ENCODE measurements around the gene MAN2A2.

The MAN2A2 gene

GRCh38 chr15:90902040-90902839 is 862 bp upstream of the MAN2A2 start:
- TF ChIP-seq L3MBTL2 (conservative IDR thresholded peaks at IDR 0.05) (peak; percentile 62; the same call in 1 of the 2 replicates), FOXK2 (IDR thresholded peaks at IDR 0.05) (no peak), ARNT (IDR thresholded peaks at IDR 0.05) (no peak; the same call in 1 of the 2 replicates), SUZ12 (IDR thresholded peaks at IDR 0.05) (no peak), NFRKB (IDR thresholded peaks at IDR 0.05) (no peak), ELF4 (IDR thresholded peaks at IDR 0.05) (no peak)
- DNase-seq (ENCODE audit: extremely low spot score), result peak; percentile 96
- CTCF ChIA-PET, result interaction anchor here (0.6 to 5.5 kb wide), 8 partner anchors 13 to 493 kb away, joined by 3 to 57 read pairs (median 4); partner anchors contain the start of genes HDDC3 and UNC45A
- POLR2A ChIA-PET, result interaction anchor here (1.0 to 7.5 kb wide), 9 partner anchors 9 to 185 kb away, joined by 3 to 142 read pairs (median 10); partner anchors contain the start of genes BLM, HDDC3, RCCD1 and UNC45A

- CTCF ChIA-PET, result interaction anchor here (0.7 to 5.5 kb wide), 6 partner anchors 8 to 146 kb away, joined by 3 to 57 read pairs (median 4); partner anchors contain the start of genes HDDC3 and UNC45A
- peak; percentile 53 for DNase-seq (ENCODE audit: extremely low spot score)
These were observed 833 bp downstream of the MAN2A2 start for GRCh38 chr15:90903733-90904536.

GRCh38 chr15:90904746-90905145 is 1.6 kb downstream of the MAN2A2 start:
- DNase-seq (ENCODE audit: extremely low spot score), result no peak
- CTCF ChIA-PET, result interaction anchor here (0.7 to 5.5 kb wide), 4 partner anchors 9 to 28 kb away, joined by 3 to 57 read pairs (median 4); partner anchors contain the start of genes HDDC3 and UNC45A
- POLR2A ChIA-PET, result interaction anchor here (0.9 to 7.5 kb wide), 4 partner anchors 9 to 145 kb away, joined by 3 to 142 read pairs (median 10); partner anchors contain the start of genes HDDC3 and UNC45A
- TF ChIP-seq CTBP1 (IDR thresholded peaks at IDR 0.05; ENCODE audit: borderline replicate concordance) (no peak), PKNOX1 (IDR thresholded peaks at IDR 0.05) (no peak), ZNF384 (IDR thresholded peaks at IDR 0.05) (no peak), NFRKB (IDR thresholded peaks at IDR 0.05) (no peak), FOXK2 (IDR thresholded peaks at IDR 0.05) (no peak), ELF4 (IDR thresholded peaks at IDR 0.05) (no peak), FOXM1 (IDR thresholded peaks at IDR 0.05; ENCODE audit: borderline replicate concordance) (no peak), SUZ12 (IDR thresholded peaks at IDR 0.05) (no peak), HDGF (IDR thresholded peaks at IDR 0.05; ENCODE audit: borderline replicate concordance) (no peak), LEF1 (IDR thresholded peaks at IDR 0.05; ENCODE audit: borderline replicate concordance) (no peak), L3MBTL2 (conservative IDR thresholded peaks at IDR 0.05) (no peak)

More at GRCh38 chr15:90903733-90904536, 833 bp downstream of the MAN2A2 start:
- POLR2A ChIA-PET, result interaction anchor here (0.7 to 7.5 kb wide), 12 partner anchors 10 to 146 kb away, joined by 3 to 142 read pairs (median 4); partner anchors contain the start of genes HDDC3, RCCD1 and UNC45A
- TF ChIP-seq ARNT (IDR thresholded peaks at IDR 0.05), result no peak
- no peak for TF ChIP-seq TARDBP (IDR thresholded peaks at IDR 0.05)
- TF ChIP-seq L3MBTL2 (conservative IDR thresholded peaks at IDR 0.05), result no peak
- TF ChIP-seq BHLHE40 (IDR thresholded peaks at IDR 0.05; ENCODE audit: borderline replicate concordance), result no peak
- TF ChIP-seq SP1 (IDR thresholded peaks at IDR 0.05), result no peak
- no peak for TF ChIP-seq FOXK2 (IDR thresholded peaks at IDR 0.05)
- TF ChIP-seq PKNOX1 (IDR thresholded peaks at IDR 0.05), result no peak
- TF ChIP-seq ZNF384 (IDR thresholded peaks at IDR 0.05), result no peak
- TF ChIP-seq SUZ12 (IDR thresholded peaks at IDR 0.05), result no peak
- no peak for TF ChIP-seq LEF1 (IDR thresholded peaks at IDR 0.05; ENCODE audit: borderline replicate concordance)
- TF ChIP-seq FOXM1 (IDR thresholded peaks at IDR 0.05; ENCODE audit: borderline replicate concordance), result no peak
- no peak for TF ChIP-seq HDGF (IDR thresholded peaks at IDR 0.05; ENCODE audit: borderline replicate concordance)
- TF ChIP-seq CTBP1 (IDR thresholded peaks at IDR 0.05; ENCODE audit: borderline replicate concordance), result no peak
- TF ChIP-seq ELF4 (IDR thresholded peaks at IDR 0.05), result no peak
- no peak for TF ChIP-seq FOXA1 (IDR thresholded peaks at IDR 0.05)
- TF ChIP-seq NFRKB (IDR thresholded peaks at IDR 0.05), result no peak

- ChIA-PET POLR2A (interaction anchor here (0.9 to 7.5 kb wide), 4 partner anchors 10 to 144 kb away, joined by 3 to 142 read pairs (median 3); partner anchors contain the start of genes HDDC3 and UNC45A), CTCF (interaction anchor here (0.6 to 1.4 kb wide), 3 partner anchors 8 to 38 kb away, joined by 3 read pairs; no protein-coding TSS in a partner anchor)
- DNase-seq (ENCODE audit: extremely low spot score), result no peak
- no peak for TF ChIP-seq TARDBP (IDR thresholded peaks at IDR 0.05)
- TF ChIP-seq FOXK2 (IDR thresholded peaks at IDR 0.05), result no peak
- TF ChIP-seq BHLHE40 (IDR thresholded peaks at IDR 0.05; ENCODE audit: borderline replicate concordance), result no peak
- TF ChIP-seq FOXM1 (IDR thresholded peaks at IDR 0.05; ENCODE audit: borderline replicate concordance), result no peak
- TF ChIP-seq CTBP1 (IDR thresholded peaks at IDR 0.05; ENCODE audit: borderline replicate concordance), result no peak
- no peak for TF ChIP-seq ARNT (IDR thresholded peaks at IDR 0.05)
- no peak for TF ChIP-seq SP1 (IDR thresholded peaks at IDR 0.05)
- TF ChIP-seq NFRKB (IDR thresholded peaks at IDR 0.05), result no peak
- no peak for TF ChIP-seq L3MBTL2 (conservative IDR thresholded peaks at IDR 0.05)
- TF ChIP-seq HDGF (IDR thresholded peaks at IDR 0.05; ENCODE audit: borderline replicate concordance), result no peak
- no peak for TF ChIP-seq SUZ12 (IDR thresholded peaks at IDR 0.05)
- no peak for TF ChIP-seq ZNF384 (IDR thresholded peaks at IDR 0.05)
- TF ChIP-seq FOXA1 (IDR thresholded peaks at IDR 0.05), result no peak
- TF ChIP-seq LEF1 (IDR thresholded peaks at IDR 0.05; ENCODE audit: borderline replicate concordance), result no peak
- no peak for TF ChIP-seq ELF4 (IDR thresholded peaks at IDR 0.05)
- no peak for TF ChIP-seq PKNOX1 (IDR thresholded peaks at IDR 0.05)
These were observed 2.4 kb downstream of the MAN2A2 start for GRCh38 chr15:90905306-90906180.

Data from HEK293T (cell line).